Fibroblast of the aortic adventitia (primary cell): ENCODE measurements around the gene UNC13D. TPM values are rescaled to one million over a fixed set of nuclear protein-coding genes. Genes with fewer than 3 reads are reported as not detected.
"Not testable (repeated sequence)": the region's sequence is repeated elsewhere in the genome, so short reads cannot be mapped to it uniquely, and the experiment has no call there.

Experiments used
- DNase-seq: peaks from one replicate; pipeline ENCODE4 v3.0.0-alpha.2; 2010; ENCODE audit warnings: low read depth
- H3K4me3 ChIP-seq: 2 replicates; pipeline ENCODE4 v1.5.1; 2011; ENCODE audit warnings: low read depth, mild to moderate bottlenecking, control low read depth, low read length, moderate library complexity
- total RNA-seq: library from RNA; depleted of rRNA; stranded (reverse); fragments of >200 nt; gene quantifications from 2 replicates; pipeline ENCODE4 v1.2.3, GENCODE V29; 2012; ENCODE audit warnings: low replicate concordance
- TF ChIP-seq, protein P1 (sequence below): IDR thresholded peaks from 2 replicates; pipeline ENCODE4 v1.5.1; 2011; ENCODE audit warnings: mild to moderate bottlenecking, low read length, control low read depth, inconsistent platforms; ENCODE audit not compliant: insufficient read depth

UNC13D gene
- total RNA-seq, 1 donor, result 0.54 TPM

DNA sequence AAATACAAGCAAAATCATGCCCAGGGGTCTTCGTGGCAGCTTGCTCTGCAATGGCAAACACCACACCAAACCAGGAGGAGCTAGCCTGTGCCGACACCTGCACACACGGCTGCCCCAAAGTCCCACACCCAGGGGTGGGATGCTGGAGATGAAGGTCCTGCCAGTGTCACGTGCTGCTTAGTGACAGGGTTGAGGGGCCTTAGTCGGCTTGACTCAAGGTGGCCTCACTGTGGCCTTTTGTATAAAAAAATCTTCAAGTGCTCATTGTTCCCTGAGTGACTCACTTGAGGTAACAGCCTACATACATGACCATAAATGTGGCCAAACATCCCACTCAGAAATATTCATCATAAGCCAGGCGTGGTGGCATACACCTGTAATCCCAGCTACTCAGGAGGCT, 45.2 kb upstream of the UNC13D start:
- TF ChIP-seq, protein P1, sequence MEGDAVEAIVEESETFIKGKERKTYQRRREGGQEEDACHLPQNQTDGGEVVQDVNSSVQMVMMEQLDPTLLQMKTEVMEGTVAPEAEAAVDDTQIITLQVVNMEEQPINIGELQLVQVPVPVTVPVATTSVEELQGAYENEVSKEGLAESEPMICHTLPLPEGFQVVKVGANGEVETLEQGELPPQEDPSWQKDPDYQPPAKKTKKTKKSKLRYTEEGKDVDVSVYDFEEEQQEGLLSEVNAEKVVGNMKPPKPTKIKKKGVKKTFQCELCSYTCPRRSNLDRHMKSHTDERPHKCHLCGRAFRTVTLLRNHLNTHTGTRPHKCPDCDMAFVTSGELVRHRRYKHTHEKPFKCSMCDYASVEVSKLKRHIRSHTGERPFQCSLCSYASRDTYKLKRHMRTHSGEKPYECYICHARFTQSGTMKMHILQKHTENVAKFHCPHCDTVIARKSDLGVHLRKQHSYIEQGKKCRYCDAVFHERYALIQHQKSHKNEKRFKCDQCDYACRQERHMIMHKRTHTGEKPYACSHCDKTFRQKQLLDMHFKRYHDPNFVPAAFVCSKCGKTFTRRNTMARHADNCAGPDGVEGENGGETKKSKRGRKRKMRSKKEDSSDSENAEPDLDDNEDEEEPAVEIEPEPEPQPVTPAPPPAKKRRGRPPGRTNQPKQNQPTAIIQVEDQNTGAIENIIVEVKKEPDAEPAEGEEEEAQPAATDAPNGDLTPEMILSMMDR, result no peak
- DNase-seq, result no peak
- no peak overlapping the region for H3K4me3 ChIP-seq

DNA sequence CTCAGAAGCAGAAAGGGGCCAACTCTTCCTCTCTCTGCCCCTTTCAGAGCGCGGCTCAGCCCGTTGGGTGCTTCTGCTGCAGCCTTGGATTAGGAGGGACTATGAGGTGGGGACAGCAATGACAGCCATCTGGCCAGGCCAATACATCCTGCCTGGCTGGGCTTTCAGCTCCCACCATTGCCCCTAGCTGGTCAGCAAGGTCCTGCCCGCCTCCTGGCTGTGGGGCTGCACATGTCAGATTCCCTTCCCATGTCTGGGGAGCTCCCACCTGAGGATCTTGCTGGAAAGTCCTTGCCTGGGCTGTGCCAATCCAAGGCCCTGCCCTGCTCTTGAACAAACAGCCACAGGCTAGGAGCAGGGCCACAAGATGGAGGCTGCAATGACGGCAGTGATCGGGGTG, 44.3 kb upstream of the UNC13D start:
- DNase-seq, result no peak
- H3K4me3 ChIP-seq, result no peak overlapping the region
- TF ChIP-seq, protein P1, result no peak

DNA sequence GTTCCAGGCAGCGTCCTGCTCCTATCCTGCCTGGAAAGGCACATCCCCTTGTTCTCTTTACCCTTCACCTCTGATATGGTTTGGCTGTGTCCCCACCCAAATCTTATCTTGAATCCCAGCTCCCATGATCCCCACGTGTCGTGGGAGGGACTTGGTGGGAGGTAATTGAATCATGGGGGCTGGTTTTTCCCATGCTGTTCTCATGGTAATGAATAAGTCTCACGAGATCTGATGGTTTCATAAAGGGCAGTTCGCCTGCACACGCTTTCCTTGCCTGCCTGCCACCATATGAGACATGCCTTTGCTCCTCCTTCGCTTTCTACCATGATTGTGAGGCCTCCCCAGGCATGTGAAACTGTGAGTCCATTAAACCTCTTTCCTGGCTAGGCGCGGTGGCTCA, 41.7 kb upstream of the UNC13D start:
- not testable (repeated sequence) for DNase-seq, H3K4me3 ChIP-seq

DNA sequence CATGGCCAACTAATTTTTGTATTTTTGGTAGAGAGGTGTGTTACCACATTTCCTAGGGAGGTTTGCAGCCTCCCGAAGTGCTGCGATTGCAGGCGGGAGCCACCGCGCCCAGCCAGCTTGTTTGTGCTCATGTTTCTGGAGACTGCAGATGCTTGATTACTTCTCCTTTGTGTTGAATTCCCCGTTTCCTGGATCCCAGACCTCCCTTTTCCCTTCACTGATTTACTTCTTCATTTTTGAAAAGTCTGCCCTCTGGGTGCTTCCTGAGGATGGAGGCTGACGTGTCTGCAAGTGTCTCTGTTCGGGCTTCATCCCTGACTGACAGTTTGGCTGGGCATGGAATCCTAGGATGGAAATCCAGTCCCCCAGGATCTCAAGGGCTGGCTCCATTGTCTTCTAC, 41.2 kb upstream of the UNC13D start:
- no peak overlapping the region for H3K4me3 ChIP-seq
- TF ChIP-seq, protein P1, result no peak
- DNase-seq, result no peak

DNA sequence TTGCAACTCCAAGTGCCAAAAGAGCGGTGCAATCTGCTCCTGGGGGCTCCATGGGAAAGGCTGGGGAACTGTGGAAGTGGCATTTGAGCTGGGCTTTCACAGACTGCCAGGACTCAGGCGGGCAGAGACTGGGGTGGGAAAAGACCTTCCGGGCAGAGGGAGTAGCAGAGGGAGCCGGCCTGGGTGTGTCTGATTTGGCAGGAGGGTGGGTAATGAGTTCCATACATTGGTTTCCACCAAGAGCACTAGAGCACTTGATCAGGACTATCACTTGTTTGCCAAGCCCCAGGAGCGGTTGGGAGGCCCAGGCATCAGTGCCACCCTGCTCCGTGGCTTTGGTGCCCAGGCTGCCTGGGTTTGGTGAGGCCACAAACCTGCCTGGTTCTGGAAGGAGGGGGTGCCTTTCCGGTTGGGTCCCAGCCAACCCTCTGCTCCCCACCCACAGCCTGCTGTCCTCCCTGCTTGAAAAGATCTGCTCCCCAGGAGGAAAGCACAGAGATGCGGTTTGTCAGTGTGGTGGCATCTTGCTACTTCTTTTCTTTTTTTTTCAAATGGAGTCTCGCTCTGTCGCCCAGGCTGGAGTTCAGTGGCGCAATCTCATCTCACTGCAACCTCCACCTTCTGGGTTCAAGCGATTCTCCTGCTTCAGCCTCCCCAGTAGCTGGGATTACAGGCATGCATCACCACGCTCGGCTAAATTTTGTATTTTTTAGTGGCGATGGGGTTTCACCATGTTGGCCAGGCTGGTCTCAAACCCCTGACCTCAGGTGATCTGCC, 37.7 kb upstream of the UNC13D start:
- no peak for DNase-seq
- no peak overlapping the region for H3K4me3 ChIP-seq
- TF ChIP-seq, protein P1, result no peak

DNA sequence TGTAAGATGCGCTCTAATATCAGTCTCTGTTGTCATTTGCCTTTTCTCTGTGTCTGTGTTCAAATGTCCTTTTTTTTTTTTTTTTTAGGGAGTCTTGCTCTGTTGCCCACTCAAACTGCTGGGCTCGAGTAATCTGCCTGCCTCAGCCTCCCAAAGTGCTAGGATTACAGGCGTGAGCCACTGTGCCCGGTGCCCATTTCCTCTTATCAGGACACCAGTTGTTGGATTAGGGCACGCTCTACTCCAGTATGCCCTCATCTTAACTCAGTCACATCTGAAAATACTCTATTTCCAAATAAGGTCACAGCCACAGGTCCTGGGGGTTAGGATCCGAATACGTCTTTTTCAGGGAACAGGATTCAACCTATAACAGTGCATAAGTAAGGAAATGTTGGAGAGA, 36.1 kb upstream of the UNC13D start:
- no peak overlapping the region for H3K4me3 ChIP-seq
- TF ChIP-seq, protein P1, result no peak
- no peak for DNase-seq

DNA sequence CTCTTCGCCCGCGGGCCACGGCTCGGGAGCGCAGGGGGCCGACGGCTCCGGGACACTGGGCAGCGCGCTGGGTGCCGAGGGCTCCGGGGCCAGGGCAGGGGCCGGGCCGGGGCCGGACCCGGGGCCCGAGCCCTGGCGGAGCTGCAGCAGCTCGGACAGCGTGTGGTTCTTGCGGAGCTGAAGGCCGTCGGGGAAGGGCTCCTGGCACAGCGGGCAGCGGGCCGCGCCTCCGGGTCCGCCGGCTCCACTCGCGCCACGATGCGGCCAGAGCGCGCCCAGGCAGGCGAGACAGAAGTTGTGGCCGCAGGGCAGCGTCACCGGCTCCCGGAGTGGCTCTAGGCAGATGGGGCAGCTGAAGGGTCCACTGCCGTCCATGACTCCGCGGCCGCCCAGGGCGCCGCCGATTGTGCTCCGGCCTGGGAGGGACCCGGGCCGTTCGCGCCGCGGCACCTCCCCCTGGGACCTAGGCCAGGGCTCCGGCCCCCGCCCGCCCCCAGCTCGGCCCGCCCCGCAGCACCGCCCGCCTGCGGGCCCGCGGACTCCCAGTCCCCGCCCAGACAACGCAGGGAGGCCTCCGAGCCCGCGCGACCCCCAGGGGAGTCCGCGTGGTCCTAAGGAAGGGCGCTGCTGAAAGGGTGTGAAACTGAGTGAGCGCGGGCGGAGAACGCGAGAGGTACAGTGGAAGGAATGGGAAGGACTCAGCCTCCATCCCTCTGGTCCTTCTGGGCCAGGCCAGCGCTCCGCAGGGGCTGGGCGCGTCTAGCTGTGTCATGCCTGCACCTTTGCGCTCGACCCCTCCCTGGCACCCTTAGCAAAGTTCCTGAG, 34.2 kb upstream of the UNC13D start, which contains the start of gene TRIM47:
Gene TRIM47 (minus strand): TSS at position 408 of the 825 bp plus-strand sequence. CDS start 33 bp downstream, at position 375.
- peak within 1 kb of the TSS; percentile 93 for H3K4me3 ChIP-seq
- TF ChIP-seq, protein P1, result peak; percentile 37
- peak; percentile 72 for DNase-seq
